GM21619 (cell line): ENCODE results near the gene CHERP.

ENCODE experiments used
- ATAC-seq: cut with Tn5 transposase; IDR thresholded peaks from one replicate; pipeline ENCODE4 v1.9.1; 2021; ENCODE audit not compliant: unreplicated experiment

The CHERP gene

GRCh38 chr19:16542045-16542909, at the start of gene CHERP:
Gene CHERP (minus strand): TSS chr19:16542437. CDS start chr19:16542378, 59 bp downstream.
- peak; percentile 68 for ATAC-seq

- ATAC-seq, result no peak
Observed at GRCh38 chr19:16590876-16591802, 48.9 kb upstream of the CHERP start.

- no peak for ATAC-seq
Observed at GRCh38 chr19:16589917-16590316, 47.7 kb upstream of the CHERP start.

- ATAC-seq, result peak; percentile 8
Observed at GRCh38 chr19:16588824-16589577, 46.8 kb upstream of the CHERP start.

- peak; percentile 42 for ATAC-seq
Observed at GRCh38 chr19:16587833-16588823, 45.9 kb upstream of the CHERP start.

- ATAC-seq, result no peak
Observed at GRCh38 chr19:16586991-16587832, 45.0 kb upstream of the CHERP start.

GRCh38 chr19:16586477-16586871, 44.2 kb upstream of the CHERP start:
- no peak for ATAC-seq

- ATAC-seq, result peak; percentile 21
Observed at GRCh38 chr19:16585808-16586476, 43.7 kb upstream of the CHERP start.

- ATAC-seq, result no peak
Observed at GRCh38 chr19:16585094-16585801, 43.0 kb upstream of the CHERP start.

GRCh38 chr19:16584248-16585093, 42.2 kb upstream of the CHERP start:
- ATAC-seq, result peak; percentile 34

- no peak for ATAC-seq
Observed at GRCh38 chr19:16582486-16583261, 40.4 kb upstream of the CHERP start.

GRCh38 chr19:16581971-16582343, 39.7 kb upstream of the CHERP start:
- ATAC-seq, result no peak

- no peak for ATAC-seq
Observed at GRCh38 chr19:16581145-16581970, 39.1 kb upstream of the CHERP start.

GRCh38 chr19:16579381-16579780, 37.1 kb upstream of the CHERP start:
- ATAC-seq, result no peak

- no peak for ATAC-seq
Observed at GRCh38 chr19:16577531-16577985, 35.3 kb upstream of the CHERP start.
